ENCODE data around the gene PDE11A. TPM values are rescaled to one million over a fixed set of nuclear protein-coding genes. Genes with fewer than 3 reads are reported as not detected.

PDE11A gene
- total and polyA plus RNA-seq, 2 donors from 2014 or later, result 0.58 to 0.82 TPM

DNA sequence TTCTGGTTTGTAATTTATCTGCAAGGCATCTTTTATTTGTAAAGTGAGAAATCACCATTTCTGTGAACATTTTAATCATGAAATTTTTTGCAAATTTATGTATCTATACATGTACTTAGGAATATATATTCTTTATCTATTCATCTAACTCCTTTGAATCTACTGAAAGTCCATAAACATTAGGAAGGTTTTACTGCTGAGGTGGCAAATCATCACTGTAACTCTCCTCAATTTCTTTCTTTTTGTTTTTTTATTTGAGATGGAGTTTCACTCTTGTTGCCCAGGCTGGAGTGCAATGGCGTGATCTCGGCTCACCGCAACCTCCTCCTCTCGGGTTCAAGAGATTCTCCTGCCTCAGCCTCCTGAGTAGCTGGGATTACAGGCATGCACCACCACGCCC is 383.7 kb downstream of the PDE11A start:
- Histone ChIP-seq H3K36me3 (ENCODE audit: control insufficient read depth in 2 of 3, insufficient read depth in 3 of 3, low read length in 3 of 3) (no peaks in the 10 kb centered on the region), H3K4me3 (ENCODE audit: low read length in 3 of 3) (no peak overlapping the region), H3K9me3 (ENCODE audit: control insufficient read depth in 2 of 3, insufficient read depth in 1 of 3, low read length in 3 of 3) (no peaks in the 10 kb centered on the region), H3K4me1 (ENCODE audit: control insufficient read depth in 2 of 3, insufficient read depth in 2 of 3, low read depth in 1 of 3, low read length in 3 of 3) (peaks cover 5 to 18% (median 15%) of the 10 kb centered on the region in 3 donors), H3K9ac (ENCODE audit: low read length in 3 of 3) (no peak overlapping the region), H3K27ac (ENCODE audit: low read depth in 2 of 2, low read length in 2 of 2) (no peak overlapping the region), H3K27me3 (ENCODE audit: control insufficient read depth, insufficient read depth, low read length) (no peaks in the 10 kb centered on the region)
- DNase-seq (no peak), FAIRE-seq (no peak)
- TF ChIP-seq, protein P1, sequence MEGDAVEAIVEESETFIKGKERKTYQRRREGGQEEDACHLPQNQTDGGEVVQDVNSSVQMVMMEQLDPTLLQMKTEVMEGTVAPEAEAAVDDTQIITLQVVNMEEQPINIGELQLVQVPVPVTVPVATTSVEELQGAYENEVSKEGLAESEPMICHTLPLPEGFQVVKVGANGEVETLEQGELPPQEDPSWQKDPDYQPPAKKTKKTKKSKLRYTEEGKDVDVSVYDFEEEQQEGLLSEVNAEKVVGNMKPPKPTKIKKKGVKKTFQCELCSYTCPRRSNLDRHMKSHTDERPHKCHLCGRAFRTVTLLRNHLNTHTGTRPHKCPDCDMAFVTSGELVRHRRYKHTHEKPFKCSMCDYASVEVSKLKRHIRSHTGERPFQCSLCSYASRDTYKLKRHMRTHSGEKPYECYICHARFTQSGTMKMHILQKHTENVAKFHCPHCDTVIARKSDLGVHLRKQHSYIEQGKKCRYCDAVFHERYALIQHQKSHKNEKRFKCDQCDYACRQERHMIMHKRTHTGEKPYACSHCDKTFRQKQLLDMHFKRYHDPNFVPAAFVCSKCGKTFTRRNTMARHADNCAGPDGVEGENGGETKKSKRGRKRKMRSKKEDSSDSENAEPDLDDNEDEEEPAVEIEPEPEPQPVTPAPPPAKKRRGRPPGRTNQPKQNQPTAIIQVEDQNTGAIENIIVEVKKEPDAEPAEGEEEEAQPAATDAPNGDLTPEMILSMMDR (IDR thresholded peaks at IDR 0.05; ENCODE audit: borderline replicate concordance, extremely low read depth, insufficient read depth), result no peak
- intact Hi-C loops (cut with DNase I), result no loop called here

DNA sequence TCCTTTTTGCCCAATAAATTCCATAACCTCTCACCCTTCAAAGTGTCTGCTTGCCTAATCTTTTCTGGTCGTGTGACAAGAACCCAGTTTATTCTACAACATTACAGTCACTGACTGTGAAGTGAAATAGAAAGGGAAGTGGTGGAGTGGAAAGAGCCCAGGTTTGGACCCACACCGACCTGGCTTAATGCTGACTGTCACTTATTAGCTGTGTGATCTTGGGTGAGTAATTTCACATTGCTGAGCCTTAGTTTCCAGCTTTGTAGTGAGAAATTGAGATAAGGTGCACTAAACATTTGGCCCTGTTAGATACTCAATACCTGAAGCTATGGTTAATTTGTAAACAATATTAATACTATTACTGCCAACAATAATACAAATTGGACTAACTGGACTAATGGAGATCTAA is 388.9 kb downstream of the PDE11A start:
- DNase-seq (no peak), FAIRE-seq (no peak)
- TF ChIP-seq, protein P1 (IDR thresholded peaks at IDR 0.05; ENCODE audit: borderline replicate concordance, extremely low read depth, insufficient read depth), result no peak
- intact Hi-C loops (cut with DNase I), result no loop called here
- Histone ChIP-seq H3K9ac (ENCODE audit: low read length in 3 of 3) (no peak overlapping the region), H3K4me1 (ENCODE audit: control insufficient read depth in 2 of 3, insufficient read depth in 2 of 3, low read depth in 1 of 3, low read length in 3 of 3) (peaks cover 0 to 12% (median 8%) of the 10 kb centered on the region in 3 donors), H3K27ac (ENCODE audit: low read depth in 2 of 2, low read length in 2 of 2) (no peak overlapping the region), H3K27me3 (ENCODE audit: control insufficient read depth, insufficient read depth, low read length) (no peaks in the 10 kb centered on the region), H3K9me3 (ENCODE audit: control insufficient read depth in 2 of 3, insufficient read depth in 1 of 3, low read length in 3 of 3) (no peaks in the 10 kb centered on the region), H3K36me3 (ENCODE audit: control insufficient read depth in 2 of 3, insufficient read depth in 3 of 3, low read length in 3 of 3) (no peaks in the 10 kb centered on the region), H3K4me3 (ENCODE audit: low read length in 3 of 3) (no peak overlapping the region)

DNA sequence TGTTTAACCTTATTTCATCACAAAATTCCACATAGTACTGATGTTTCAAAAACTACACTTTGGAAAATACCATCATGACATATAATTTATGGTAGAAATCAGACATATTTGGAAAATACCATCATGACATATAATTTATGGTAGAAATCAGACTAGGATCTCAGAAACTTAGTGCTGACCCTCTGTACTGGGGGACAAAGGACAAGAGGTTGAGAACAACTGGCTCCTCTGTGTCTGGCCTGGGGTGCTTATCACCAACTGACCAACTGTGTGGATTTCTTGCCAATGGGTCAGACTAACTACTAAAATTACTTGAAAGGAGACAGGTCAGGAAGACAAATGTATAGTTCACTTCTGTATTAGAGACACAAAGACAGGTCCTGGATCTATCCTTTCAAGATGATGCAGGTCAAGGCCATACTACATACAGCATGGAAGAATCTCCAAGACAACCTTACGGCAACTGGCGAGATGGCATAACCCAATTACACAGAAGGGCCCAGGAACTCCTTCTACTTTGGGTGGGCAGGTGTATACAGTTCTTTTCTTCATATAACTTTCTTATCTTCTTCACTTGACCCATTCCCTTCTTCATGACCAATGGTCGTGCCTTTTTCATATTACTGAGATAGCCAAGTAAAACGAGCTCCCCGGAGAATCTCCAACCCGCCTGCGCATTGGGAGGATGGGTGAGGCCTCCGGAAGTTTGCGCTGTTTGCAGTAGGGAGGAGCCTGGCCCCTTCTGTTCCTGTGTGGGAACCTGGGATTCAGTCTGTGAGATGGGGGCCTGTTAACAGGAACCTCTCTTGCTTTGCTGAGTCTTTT is 389.5 kb downstream of the PDE11A start:
- TF ChIP-seq, protein P1 (IDR thresholded peaks at IDR 0.05; ENCODE audit: borderline replicate concordance, extremely low read depth, insufficient read depth), result no peak
- Histone ChIP-seq H3K9me3 (ENCODE audit: control insufficient read depth in 2 of 3, insufficient read depth in 1 of 3, low read length in 3 of 3) (no peaks in the 10 kb centered on the region), H3K27me3 (ENCODE audit: control insufficient read depth, insufficient read depth, low read length) (no peaks in the 10 kb centered on the region), H3K4me3 (ENCODE audit: low read length in 3 of 3) (no peak overlapping the region), H3K27ac (ENCODE audit: low read depth in 2 of 2, low read length in 2 of 2) (no peak overlapping the region), H3K4me1 (ENCODE audit: control insufficient read depth in 2 of 3, insufficient read depth in 2 of 3, low read depth in 1 of 3, low read length in 3 of 3) (peaks cover 0 to 12% (median 8%) of the 10 kb centered on the region in 3 donors), H3K36me3 (ENCODE audit: control insufficient read depth in 2 of 3, insufficient read depth in 3 of 3, low read length in 3 of 3) (no peaks in the 10 kb centered on the region), H3K9ac (ENCODE audit: low read length in 3 of 3) (no peak overlapping the region)
- DNase-seq (peak in 1 of 5 donors; percentile 52), FAIRE-seq (no peak)
- intact Hi-C loops (cut with DNase I), result no loop called here

All from kidney (tissue), 14 donors.